ENCODE data around the gene PDCD6IP. TPM values are rescaled to one million over a fixed set of nuclear protein-coding genes. Genes with fewer than 3 reads are reported as not detected.
"Not testable (repeated sequence)": the region's sequence is repeated elsewhere in the genome, so short reads cannot be mapped to it uniquely, and the experiment has no call there.

PDCD6IP gene
- total RNA-seq, 2 donors from 2014 or later: 120 to 134 TPM

GRCh38 chr3:33839283-33839682 lies 40.9 kb downstream of the PDCD6IP start:
- peaks cover 48% of the 10 kb centered on the region for H3K36me3 ChIP-seq (ENCODE audit: control insufficient read depth, insufficient read depth, low read length)
- Mint-ChIP-seq H3K9me3 (no peaks in the 10 kb centered on the region), H3K4me1 (no peaks in the 10 kb centered on the region), H3K4me3 (no peak overlapping the region), H3K27ac (no peak overlapping the region), H3K36me3 (ENCODE audit: low read depth) (peaks cover 41% of the 10 kb centered on the region), H3K27me3 (ENCODE audit: insufficient read depth) (no peaks in the 10 kb centered on the region)
- no peak for DNase-seq
- WGBS, 2 experiments (ENCODE audit: insufficient coverage in 1 of 2, insufficient read length in 1 of 2): 93 to 100% methylated on average over 1 to 3 of the region's 3 CpGs
- H3K9ac ChIP-seq (ENCODE audit: extremely low read depth, low read length, poor library complexity, severe bottlenecking): no peak overlapping the region
- no peaks in the 10 kb centered on the region for H3K4me1 ChIP-seq (ENCODE audit: control insufficient read depth, insufficient read depth, low read length)
- H3K27ac ChIP-seq (ENCODE audit: low read depth, low read length): no peak overlapping the region
- no peaks in the 10 kb centered on the region for H3K27me3 ChIP-seq (ENCODE audit: control insufficient read depth, insufficient read depth, low read length, poor library complexity, severe bottlenecking)
- TF ChIP-seq CTCF (conservative IDR thresholded peaks at IDR 0.05): no peak
- H3K9me3 ChIP-seq (ENCODE audit: control insufficient read depth, low read length): no peaks in the 10 kb centered on the region
- H3K4me3 ChIP-seq (ENCODE audit: low read length): no peak overlapping the region

- no peak overlapping the region for H3K27ac ChIP-seq (ENCODE audit: low read depth, low read length)
- no peak for DNase-seq
- 86 to 99% methylated on average over 1 to 2 of the region's 2 CpGs for WGBS, 2 experiments (ENCODE audit: insufficient coverage in 1 of 2, insufficient read length in 1 of 2)
- H3K4me1 ChIP-seq (ENCODE audit: control insufficient read depth, insufficient read depth, low read length): no peaks in the 10 kb centered on the region
- TF ChIP-seq CTCF (conservative IDR thresholded peaks at IDR 0.05): no peak
- H3K4me3 Mint-ChIP-seq: no peak overlapping the region
- peaks cover 41% of the 10 kb centered on the region for H3K36me3 Mint-ChIP-seq (ENCODE audit: low read depth)
- no peaks in the 10 kb centered on the region for H3K9me3 Mint-ChIP-seq
- no peak overlapping the region for H3K9ac ChIP-seq (ENCODE audit: extremely low read depth, low read length, poor library complexity, severe bottlenecking)
- H3K36me3 ChIP-seq (ENCODE audit: control insufficient read depth, insufficient read depth, low read length): peaks cover 53% of the 10 kb centered on the region
- no peaks in the 10 kb centered on the region for H3K4me1 Mint-ChIP-seq
- no peaks in the 10 kb centered on the region for H3K9me3 ChIP-seq (ENCODE audit: control insufficient read depth, low read length)
- H3K27me3 Mint-ChIP-seq (ENCODE audit: insufficient read depth): no peaks in the 10 kb centered on the region
- no peaks in the 10 kb centered on the region for H3K27me3 ChIP-seq (ENCODE audit: control insufficient read depth, insufficient read depth, low read length, poor library complexity, severe bottlenecking)
- H3K27ac Mint-ChIP-seq: no peak overlapping the region
- H3K4me3 ChIP-seq (ENCODE audit: low read length): no peak overlapping the region
Measured at GRCh38 chr3:33840179-33840578, 41.7 kb downstream of the PDCD6IP start.

GRCh38 chr3:33848624-33849347 lies 50.4 kb downstream of the PDCD6IP start:
- no peaks in the 10 kb centered on the region for H3K4me1 ChIP-seq (ENCODE audit: control insufficient read depth, insufficient read depth, low read length)
- DNase-seq: no peak
- H3K27ac Mint-ChIP-seq: peak overlapping the region; percentile 11
- H3K27me3 ChIP-seq (ENCODE audit: control insufficient read depth, insufficient read depth, low read length, poor library complexity, severe bottlenecking): no peaks in the 10 kb centered on the region
- peak overlapping the region; percentile 32 for H3K27ac ChIP-seq (ENCODE audit: low read depth, low read length)
- 72 to 84% methylated on average over 9 to 10 of the region's 10 CpGs for WGBS, 2 experiments (ENCODE audit: insufficient coverage in 1 of 2, insufficient read length in 1 of 2)
- H3K9ac ChIP-seq (ENCODE audit: extremely low read depth, low read length, poor library complexity, severe bottlenecking): no peak overlapping the region
- peaks cover 51% of the 10 kb centered on the region for H3K36me3 ChIP-seq (ENCODE audit: control insufficient read depth, insufficient read depth, low read length)
- no peaks in the 10 kb centered on the region for H3K9me3 ChIP-seq (ENCODE audit: control insufficient read depth, low read length)
- no peaks in the 10 kb centered on the region for H3K9me3 Mint-ChIP-seq
- peaks cover 24% of the 10 kb centered on the region for H3K36me3 Mint-ChIP-seq (ENCODE audit: low read depth)
- TF ChIP-seq CTCF (conservative IDR thresholded peaks at IDR 0.05): no peak
- H3K4me1 Mint-ChIP-seq: peaks cover 8% of the 10 kb centered on the region
- no peak overlapping the region for H3K4me3 Mint-ChIP-seq
- no peaks in the 10 kb centered on the region for H3K27me3 Mint-ChIP-seq (ENCODE audit: insufficient read depth)
- no peak overlapping the region for H3K4me3 ChIP-seq (ENCODE audit: low read length)

- 100% methylated on average over 1 of the region's 3 CpGs; no CpG with 5 or more reads in 1 of the 2 experiments for WGBS, 2 experiments (ENCODE audit: insufficient coverage in 1 of 2, insufficient read length in 1 of 2)
- not testable (repeated sequence) for H3K9ac ChIP-seq (ENCODE audit: extremely low read depth, low read length, poor library complexity, severe bottlenecking); H3K27ac ChIP-seq (ENCODE audit: low read depth, low read length); H3K9me3 Mint-ChIP-seq; H3K4me3 ChIP-seq (ENCODE audit: low read length); DNase-seq; H3K4me3 Mint-ChIP-seq; H3K9me3 ChIP-seq (ENCODE audit: control insufficient read depth, low read length); H3K27me3 ChIP-seq (ENCODE audit: control insufficient read depth, insufficient read depth, low read length, poor library complexity, severe bottlenecking); H3K4me1 ChIP-seq (ENCODE audit: control insufficient read depth, insufficient read depth, low read length); H3K27me3 Mint-ChIP-seq (ENCODE audit: insufficient read depth); H3K27ac Mint-ChIP-seq
- Mint-ChIP-seq H3K36me3 (ENCODE audit: low read depth) (peaks cover 34% of the 10 kb centered on the region), H3K4me1 (peaks cover 14% of the 10 kb centered on the region)
- H3K36me3 ChIP-seq (ENCODE audit: control insufficient read depth, insufficient read depth, low read length): peaks cover 54% of the 10 kb centered on the region
Measured at GRCh38 chr3:33850599-33850998, 52.2 kb downstream of the PDCD6IP start.

GRCh38 chr3:33855407-33855806 lies 57.0 kb downstream of the PDCD6IP start:
- H3K4me1 Mint-ChIP-seq: not testable (repeated sequence)
- 100% methylated on average over 1 of the region's 1 CpG; no CpG with 5 or more reads in 1 of the 2 experiments for WGBS, 2 experiments (ENCODE audit: insufficient coverage in 1 of 2, insufficient read length in 1 of 2)

More at GRCh38 chr3:33855407-33855806, 57.0 kb downstream of the PDCD6IP start:
- peaks cover 60% of the 10 kb centered on the region for H3K36me3 ChIP-seq (ENCODE audit: control insufficient read depth, insufficient read depth, low read length)
- not testable (repeated sequence) for H3K4me3 ChIP-seq (ENCODE audit: low read length); H3K27ac ChIP-seq (ENCODE audit: low read depth, low read length); H3K4me3 Mint-ChIP-seq; H3K9ac ChIP-seq (ENCODE audit: extremely low read depth, low read length, poor library complexity, severe bottlenecking); H3K4me1 ChIP-seq (ENCODE audit: control insufficient read depth, insufficient read depth, low read length); DNase-seq; H3K27me3 Mint-ChIP-seq (ENCODE audit: insufficient read depth); H3K27me3 ChIP-seq (ENCODE audit: control insufficient read depth, insufficient read depth, low read length, poor library complexity, severe bottlenecking); H3K9me3 Mint-ChIP-seq; H3K9me3 ChIP-seq (ENCODE audit: control insufficient read depth, low read length)
- H3K27ac Mint-ChIP-seq: peak overlapping the region; percentile 42
- peaks cover 54% of the 10 kb centered on the region for H3K36me3 Mint-ChIP-seq (ENCODE audit: low read depth)
